ENCODE measurements around the gene POLE4.
A peak's percentile ranks its signal among the peaks of the same experiment; 100 is the strongest.

The POLE4 gene

DNA sequence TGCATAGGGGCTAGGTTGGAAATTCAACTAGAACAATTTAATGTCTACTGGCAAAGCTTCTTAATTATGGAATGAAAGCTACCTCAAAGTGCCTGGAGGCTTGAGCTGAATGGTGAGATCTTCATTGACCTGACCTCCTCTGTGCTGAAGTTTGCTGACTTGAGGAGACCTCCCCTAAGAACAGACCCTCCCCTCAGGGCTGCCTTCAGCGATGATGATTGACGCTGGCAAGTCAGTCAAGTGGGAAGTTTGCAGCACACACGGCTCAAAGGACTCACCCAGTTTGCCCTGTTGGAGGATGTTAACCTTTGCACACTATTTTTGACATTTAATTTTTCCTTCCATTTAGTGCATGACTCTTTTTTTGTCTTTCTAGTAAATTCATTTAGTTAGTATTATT is 17.2 kb upstream of the POLE4 start:
- no peak for DNase-seq

DNA sequence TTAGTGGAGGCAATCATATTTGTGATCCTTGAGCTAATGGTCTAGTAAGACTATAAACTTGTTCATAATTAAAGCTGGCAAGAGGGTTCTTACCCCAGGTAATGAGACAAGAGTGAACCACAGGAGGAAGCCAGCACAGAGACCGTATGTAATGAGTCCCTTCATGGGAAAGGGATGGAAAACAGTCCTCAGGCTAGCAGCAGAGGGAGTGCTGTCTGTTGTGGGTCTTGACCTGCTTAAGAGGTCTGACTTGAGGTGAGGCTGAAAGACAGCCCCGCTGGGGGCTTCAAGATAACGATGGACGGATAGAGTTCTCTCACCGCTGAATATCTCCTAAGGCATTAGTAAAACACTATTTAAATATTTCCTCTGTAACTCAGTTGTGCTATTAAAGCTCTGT is 16.2 kb upstream of the POLE4 start:
- DNase-seq = no peak

DNA sequence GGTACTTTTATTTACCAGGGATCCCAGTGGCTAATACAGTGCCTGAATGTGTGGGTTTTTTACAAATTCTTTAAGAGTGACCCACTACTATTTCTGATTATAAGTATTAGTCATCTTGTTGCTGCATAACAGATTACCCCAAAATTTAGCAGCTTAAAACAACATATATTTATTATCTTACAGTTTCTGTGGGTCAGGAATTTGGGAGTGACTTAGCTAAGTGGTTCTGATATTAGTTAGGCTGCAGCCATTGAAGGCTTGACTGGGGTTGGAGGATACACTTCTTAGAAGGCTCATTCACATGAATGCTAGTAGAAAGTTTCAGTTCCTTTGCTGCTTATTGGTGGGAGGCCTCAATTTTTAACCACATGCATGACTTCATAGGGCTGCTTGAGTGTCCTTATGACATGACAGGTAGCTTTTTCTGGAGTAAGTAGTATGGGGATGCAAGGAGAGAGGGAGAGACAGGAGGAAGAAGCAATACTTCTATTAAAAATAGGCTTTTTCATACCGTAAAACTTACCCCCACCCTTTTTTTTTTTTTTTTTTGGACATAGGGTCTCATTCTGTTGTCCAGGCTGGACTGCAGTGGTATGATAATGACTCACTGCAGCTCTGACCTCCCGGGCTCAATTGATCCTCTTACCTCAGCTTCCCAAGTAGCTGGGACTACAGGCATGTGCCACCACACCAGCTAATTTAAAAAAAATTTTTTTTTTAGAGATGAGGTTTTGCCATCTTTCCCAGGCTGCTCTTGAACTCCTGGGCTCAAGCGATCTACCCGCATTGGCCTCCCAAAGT is 13.3 kb upstream of the POLE4 start:
- DNase-seq = no peak

DNA sequence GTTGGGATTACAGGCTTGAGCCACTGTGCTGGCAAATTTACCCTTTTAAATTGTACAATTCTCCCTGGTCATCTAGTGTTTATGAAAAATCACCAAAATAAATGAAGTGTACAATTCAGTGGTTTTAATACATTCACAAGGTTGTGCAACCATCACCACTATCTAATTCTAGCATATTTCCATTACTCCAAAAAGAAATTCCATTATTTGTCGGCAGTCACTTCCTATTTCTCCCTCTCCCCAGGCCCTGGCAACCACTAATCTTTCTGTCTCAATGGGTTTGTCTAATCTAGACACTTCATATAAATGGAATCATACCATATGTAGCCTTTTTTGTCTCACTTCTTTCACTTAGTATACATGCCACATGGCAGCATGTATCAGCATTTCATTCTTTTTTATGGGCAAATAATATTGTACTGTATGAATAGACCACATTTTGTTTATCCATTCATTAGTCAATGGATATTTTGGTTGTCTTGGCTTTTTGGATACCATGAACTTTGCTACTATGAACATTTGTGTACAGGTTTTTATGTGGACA is 12.6 kb upstream of the POLE4 start:
- no peak for DNase-seq

DNA sequence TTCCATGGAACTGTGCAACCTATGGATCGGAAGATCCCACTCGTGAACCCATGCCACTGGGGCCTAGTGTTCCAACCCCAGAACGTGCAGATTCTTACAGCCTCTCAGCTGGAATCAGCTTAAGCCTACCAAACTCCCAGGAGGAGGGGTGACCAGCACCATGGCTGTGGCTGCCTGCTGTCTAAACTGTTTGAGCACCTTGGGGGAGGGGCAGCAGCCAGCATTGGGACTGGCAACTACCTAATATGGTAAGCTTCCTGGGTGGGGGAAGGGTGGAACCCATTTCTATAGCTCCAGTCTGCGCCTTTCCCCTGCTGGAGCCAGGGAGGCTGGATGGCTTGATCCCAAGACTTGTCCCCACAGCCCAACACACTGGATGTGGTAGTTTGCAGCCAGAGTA is 10.7 kb upstream of the POLE4 start:
- DNase-seq = no peak

DNA sequence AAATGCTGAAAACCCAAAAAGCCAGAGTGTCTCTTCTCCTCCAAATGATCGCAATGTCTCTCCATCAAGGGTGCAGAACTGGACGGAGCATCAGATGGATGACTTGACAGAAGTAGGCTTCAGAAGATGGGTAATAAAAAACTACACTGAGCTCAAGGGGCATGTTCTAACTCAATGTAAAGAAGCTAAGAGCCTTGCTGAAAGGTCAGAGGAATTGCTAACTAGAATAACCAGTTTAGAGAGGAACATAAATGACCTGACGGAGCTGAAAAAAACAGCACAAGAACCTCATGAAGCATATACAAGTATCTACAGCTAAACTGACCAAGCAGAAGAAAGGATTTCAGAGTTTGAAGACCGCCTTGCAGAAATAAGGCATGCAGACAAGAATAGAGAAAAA is 9.7 kb upstream of the POLE4 start:
- DNase-seq = no peak

DNA sequence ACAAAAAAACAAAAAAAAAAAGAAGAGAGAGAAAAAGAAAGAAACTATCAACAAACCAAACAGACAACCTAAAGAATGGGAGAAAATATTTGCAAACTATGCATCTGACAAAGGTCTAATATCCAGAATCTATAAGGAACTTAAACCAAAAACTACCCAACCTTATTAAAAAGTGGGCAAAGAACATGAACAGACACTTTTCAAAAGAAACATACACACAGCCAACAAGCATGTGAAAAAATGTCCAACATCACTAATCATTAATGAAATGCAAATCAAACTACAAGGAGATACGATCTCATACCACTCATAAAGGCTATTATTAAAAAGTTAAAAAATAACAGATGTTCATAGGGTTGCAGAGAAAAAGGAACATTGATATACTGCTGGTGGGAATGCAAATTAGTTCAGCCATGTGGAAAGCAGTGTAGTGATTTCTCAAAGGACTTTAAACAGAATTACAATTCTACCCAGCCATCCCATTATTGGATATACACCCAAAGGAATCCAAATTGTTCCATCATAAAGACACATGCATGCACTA is 7.2 kb upstream of the POLE4 start:
- no peak for DNase-seq

DNA sequence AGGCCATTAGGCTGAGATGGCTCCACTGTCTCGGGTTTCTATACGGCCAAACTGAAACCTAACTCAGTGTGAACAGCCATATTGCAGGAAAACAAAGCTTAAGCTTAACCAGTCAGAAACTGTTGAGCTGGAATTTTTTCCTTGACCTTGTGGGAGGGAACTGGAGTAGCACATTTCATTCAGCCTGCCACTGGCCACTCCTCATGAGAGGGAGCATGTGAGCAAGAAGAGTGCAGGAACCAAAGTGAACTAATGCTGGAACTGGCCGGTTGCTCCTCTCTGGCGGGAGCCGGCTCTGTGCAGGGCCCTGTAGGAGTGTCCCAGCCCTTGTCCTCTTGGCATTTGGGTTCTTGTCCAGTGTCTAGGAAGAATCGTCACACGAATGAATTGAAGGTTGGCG is 5.9 kb upstream of the POLE4 start:
- no peak for DNase-seq

DNA sequence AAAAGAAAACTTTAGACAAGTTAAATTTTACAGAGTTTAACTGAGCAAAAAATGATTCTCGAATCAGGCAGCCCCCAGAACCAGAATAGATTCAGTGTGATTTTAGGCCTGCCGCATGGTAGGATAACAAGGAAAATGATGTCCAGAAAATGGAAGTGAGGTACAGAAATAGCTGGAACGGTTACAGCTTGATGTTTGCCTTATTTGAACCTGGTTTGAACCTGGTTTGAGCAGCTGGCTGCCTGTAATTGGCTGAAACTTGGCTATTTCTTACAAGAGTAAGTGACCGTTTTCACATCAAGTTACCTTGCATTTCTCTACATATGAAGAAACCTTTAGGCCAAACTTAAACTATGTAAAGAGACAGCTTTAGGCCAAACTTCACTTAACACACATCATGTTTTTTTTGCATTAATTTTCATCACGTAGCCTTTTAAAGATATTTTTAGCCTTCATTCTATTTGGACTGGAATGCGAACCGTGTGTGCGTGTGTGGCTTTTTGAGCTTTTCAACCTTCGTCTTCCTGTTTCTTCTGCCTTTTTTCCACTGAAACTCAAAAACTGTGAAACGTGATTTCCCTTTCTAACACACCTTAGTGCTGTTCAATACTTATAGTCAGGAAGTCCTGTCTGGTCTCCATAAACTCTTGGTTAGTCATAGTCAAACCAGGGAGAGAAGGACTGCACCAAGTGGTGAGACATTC is 4.5 kb upstream of the POLE4 start:
- no peak for DNase-seq

DNA sequence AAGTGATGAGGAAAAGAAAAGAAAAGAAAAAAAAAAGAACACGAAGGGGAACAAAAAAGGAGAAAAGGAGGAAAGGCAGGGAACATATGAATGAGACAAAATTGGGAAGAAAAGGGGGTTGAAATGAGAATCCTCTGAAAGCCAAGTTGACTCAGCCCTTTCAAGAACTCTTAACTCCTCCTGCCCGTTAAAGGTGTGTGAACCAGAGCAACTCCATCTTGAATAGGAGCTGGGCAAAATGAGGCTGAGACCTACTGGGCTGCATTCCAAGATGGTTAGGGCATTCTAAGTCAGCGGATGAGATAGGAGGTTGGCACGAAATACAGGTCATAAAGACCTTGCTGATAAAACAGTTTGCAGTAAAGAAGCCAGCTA is 4.0 kb upstream of the POLE4 start:
- DNase-seq = no peak

DNA sequence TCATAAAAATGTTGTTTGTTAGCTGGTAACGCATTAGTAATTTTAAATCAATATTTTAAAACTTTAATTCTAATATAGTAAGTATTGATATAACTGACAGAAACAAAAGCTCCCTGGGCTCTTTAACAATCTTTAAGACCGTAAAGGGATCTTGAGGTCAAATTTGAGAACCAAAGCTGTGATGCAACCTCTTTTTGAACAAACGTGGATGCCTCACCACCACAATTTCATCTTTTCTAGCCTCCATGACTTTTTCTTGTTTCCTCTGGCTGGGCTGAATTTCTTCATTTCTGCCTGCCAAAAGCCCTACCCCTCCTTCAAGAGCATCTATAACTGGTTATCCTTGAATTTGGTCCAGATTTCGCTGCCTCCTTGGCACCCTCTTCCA is 563 bp upstream of the POLE4 start:
- DNase-seq = no peak

DNA sequence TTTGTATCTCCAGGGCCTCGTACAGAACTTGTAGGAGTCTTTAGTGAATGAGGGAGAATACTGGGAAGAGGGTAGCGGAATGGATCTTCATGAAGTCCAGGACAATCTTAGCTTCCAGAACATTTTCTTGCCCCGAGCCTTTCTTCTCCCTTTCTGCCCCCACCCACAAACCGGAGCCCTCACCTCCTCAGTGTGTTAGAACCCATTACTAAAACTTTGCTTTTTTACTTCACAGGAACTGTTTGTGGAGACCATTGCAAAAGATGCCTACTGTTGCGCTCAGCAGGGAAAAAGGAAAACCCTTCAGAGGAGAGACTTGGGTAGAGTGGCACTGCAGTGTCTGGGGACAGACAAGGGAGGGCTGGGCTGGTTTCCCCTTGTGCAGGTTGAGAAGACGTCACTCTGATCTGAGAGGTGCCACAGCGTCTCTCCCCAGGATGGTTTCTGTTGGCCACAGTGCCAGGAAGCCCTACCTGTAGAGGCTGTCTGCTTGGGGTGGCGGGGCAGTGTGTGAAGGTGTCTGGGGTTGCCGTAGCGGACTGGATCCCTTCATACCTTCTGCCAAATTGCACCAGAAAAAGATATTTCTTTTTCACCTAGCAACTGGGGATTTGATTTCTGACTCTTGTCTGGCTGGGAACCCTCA is 786 bp downstream of the POLE4 start:
- DNase-seq = no peak

DNA sequence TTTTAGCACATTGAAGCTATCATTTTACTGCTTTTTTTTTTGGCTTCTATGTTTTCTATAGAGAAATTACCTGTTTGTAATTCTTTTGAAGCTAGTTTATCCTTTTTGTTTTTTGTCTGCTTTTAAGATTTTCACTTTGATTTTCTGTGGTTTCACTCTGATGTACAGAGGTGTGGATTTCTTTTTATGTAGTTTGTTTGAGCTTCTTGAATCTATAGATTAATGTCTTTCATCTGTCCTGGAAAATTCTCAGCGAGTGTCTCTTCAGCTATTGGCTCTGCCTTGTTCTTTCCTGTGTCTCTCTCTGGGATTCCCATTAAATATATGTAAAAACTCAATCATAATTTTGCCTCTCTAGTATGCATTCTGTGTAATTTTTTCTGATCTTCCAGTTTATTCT is 8.4 kb downstream of the POLE4 start:
- DNase-seq = no peak

DNA sequence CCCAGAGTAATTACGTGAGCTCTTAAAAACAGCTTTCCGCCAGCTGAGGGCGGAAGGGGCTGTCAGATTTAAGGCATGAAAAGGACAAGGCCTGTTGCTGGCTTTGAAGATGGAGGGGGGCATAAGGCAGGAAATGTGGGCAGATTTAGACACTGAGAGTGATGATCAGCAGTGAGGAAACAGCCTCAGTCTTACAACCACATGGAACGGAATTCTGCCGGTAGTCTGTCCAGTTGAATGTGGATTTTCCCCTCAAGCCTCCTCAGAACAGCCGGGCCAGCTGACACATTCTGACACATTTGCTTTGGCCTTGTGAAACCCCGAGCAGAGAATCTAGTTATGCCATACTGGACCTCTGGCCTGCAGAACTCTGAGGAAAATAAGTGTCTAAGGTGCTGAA is 16.6 kb downstream of the POLE4 start:
- peak; percentile 42 for DNase-seq

DNA sequence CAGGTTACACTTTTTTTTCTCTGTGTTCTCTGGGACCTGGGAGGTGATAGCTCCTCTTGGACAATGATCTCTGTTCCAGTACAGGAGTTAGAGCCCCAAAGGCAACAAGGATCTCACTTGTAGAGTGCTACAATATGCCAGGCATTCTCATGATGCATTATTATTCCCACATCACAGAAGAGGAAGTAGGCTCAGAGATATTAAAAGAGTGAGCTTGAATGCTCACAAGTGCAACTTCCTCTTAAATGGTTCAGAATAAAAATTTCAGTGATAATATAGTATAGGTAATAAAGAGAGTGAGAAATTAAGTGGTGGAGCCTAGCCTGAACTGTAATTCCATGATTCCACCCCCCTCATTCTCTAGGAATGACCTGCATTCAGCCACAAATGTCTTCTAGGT is 21.4 kb downstream of the POLE4 start:
- DNase-seq = no peak

DNA sequence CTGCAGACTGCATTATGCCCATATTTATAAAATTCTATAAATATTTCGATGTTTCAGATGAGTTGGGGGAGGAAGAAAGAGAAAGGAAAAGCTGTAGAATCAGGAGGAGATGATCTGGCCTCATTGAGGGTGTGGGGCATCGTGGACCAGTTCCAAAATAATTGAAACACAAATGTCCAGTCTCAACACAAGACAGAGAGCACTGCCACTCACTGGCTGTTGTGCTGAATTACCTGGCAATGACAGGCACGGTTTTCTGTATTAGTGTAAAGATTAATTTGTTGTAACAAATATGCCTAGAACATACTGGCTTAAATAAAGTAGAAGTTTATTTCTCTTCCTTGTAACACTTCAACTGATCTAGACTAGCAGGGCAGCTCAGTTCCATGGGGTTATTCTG is 24.1 kb downstream of the POLE4 start:
- no peak for DNase-seq

DNA sequence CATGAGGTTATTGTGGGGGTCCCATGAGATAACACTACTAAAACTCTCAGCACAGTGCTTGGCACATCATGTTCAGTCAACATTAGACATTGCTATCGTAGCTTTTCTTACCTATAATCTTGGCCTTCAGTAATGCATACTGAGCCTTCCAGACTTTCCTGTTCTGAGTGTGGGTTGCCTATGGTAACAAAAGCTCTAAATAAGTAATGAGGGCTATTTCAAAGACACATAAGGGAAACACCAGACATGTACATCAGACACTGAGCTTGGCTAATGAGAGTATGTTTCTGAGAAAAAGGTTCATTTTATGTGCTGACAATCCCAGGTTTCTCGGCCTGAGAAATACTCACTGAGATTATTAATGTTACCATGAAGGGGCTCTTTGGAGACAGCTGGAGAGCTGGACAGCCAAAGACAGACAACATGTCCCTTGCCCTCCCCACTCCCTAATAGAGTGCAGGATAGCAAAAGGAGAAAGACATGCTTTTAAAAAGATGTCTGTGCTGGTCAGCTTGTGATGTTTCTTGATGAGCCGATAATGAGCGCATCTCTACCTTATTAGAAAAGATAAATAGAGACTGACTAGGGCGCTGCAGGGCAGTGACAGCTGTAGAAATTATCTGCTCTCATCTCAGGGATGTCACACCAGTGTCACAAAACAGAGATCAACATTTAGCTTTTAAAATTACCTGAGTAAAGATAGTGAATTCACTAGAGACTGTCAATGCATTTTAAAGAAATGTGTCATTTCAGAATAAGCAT is 25.4 kb downstream of the POLE4 start:
- no peak for DNase-seq

DNA sequence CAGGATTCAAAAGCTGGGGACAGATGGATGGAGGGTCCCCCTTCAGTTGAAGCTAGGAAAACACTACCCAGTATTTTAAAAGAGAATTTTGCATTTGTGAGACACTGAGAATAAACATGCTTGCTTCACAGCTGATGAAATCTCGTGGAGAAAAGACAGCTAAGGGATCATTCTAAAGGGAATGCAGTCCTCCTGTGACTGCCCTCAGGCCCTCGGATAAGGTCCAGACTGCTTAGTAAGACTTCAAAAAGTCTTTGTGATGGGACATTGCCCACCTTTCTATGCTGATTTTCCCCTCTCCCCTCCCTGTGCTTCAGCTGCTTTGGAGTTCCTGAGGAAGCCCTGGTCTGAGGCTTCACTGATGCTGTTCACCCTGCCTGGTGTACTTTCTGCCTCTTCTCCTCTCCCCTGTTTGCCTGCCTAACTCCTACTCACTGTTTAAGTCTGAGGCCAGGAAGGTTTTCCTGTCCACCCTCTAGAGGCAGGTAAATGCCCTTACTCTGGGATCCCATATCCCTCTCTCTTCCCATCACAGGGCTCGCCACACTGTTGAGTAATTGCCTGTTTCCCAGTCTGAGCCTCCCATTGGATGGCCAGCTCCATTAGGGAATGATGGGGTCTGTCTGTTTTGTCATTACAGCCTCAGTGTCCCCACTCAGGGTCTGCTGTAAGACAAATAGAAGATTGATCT is 26.6 kb downstream of the POLE4 start:
- no peak for DNase-seq

DNA sequence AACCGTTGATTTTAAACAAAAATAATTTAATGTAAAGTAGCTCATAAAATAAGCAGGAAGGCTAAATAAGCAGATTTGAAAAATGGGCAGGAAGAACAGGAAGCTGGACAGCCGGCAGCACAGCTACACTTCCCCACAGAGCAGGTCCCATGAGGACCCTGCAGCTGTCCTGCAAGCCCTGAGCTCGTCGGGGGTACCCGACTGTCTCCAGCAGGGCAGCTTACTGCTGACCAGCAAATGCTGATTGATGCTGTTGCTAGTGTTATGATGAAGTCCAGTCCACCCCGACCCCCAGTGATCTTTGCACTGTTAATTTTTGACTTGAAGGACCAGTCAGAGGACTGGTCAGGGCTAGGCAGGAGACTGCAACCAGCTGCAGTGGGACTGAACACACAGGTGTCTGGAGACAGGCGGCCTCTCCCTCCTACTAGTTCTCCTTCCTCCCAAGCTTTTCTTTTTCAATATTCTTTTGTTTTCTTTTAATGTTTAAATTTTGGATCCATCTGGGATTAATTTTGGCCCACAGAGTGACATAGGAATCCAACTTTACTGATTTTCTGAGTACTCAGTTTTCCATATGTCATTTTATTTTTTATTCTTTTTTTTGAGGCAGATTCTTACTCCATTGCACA is 27.7 kb downstream of the POLE4 start:
- DNase-seq = no peak

DNA sequence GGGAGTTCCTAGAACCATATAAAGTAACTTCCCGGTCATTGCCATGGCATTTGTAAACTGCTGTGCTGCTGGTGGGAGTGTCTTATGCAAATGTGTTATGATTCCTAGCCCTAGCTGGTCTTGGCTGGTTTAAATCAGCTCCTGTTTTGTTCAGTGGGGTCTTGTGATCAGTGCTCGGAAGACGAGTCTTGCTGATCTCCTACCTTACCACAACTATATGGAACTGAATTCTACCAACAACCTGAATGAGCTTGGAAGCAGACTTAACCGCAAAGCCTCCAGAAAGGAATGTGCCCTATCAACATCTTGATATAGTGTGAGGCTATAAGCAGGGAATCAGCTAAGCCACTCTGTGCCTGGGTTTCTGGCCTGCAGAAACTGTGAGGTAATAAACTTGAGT is 33.5 kb downstream of the POLE4 start:
- DNase-seq = no peak

DNA sequence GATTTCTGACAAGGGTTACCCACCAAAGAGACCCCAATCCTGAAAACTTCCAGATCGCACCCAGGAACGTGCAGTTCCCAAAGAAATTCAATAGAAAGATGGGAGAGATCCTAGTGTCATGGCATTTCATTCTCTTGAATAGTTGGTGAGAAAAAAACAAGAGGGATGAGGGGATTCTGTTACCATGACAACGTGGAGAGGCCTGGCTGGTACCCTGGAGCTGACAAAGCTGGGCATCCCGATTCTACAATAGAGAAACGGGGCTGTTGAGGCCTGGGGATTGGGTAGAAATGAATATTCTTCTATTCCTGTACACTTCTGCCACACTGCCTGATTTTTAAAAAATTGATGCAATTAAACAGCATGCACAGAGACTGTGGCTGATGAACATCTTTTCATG is 41.0 kb downstream of the POLE4 start:
- no peak for DNase-seq

DNA sequence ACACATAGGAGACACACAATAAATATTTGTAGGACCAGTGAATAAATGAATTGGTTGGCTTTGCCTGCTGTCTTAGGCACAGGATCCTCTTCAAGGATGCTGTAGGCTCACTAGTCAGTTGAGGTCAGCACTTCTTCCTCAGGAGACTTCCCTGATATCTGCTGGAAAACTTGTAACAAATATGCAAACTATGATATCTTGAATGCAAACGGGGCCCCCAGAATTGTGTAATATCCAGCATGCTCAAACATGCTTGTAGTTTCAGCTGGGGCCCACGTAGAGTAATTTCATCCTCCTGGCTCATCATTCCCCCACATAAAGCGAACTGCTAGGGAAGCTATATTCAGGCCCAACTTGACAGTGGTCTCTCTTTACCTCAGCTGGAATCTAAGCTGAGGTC is 43.6 kb downstream of the POLE4 start:
- no peak for DNase-seq
